ENCODE data around the gene MOV10. TPM values are rescaled to one million over a fixed set of nuclear protein-coding genes. Genes with fewer than 3 reads are reported as not detected.
"Not testable (repeated sequence)": the region's sequence is repeated elsewhere in the genome, so short reads cannot be mapped to it uniquely, and the experiment has no call there.

Gene MOV10
- total and polyA plus RNA-seq, 5 donors, result 14.1 to 20.3 (median 18.4) TPM

DNA sequence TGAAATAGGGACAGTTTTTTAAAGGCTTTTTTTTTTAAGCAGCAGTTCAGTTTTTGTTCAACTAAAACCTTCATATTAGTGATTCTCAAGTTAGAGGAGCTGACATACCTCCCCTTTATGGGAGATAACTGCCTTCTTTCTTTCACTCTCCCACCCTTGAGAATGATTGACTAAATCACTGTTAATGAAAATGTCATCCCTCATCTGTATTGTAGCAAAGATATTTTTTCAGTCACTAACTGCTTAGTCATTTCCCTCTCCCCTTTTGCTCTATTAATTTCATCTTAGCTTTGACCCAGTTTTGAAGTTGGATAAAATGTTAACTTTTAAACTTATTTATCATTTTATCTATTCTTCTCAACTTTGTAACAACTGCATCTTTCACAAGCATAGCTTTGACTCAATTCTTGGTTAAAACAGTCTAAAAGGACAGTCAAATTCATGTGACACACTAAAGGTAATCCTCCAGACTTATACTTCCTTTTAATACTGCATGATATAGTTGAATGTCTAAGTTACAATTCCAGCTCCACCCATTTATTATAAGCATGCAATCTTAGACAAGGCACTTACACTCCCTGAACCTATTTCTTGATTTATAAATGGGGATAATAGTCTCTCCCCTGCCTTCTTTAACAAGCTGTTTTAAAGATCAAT is 37.7 kb upstream of the MOV10 start:
- H3K27ac ChIP-seq (ENCODE audit: low read length), result no peak overlapping the region
- H3K9me3 ChIP-seq (ENCODE audit: control insufficient read depth, low read length), result no peaks in the 10 kb centered on the region
- ATAC-seq (no peak), DNase-seq (no peak)
- H3K4me1 ChIP-seq (ENCODE audit: control insufficient read depth, insufficient read depth, low read length), result peaks cover 5% of the 10 kb centered on the region
- H3K4me3 ChIP-seq (ENCODE audit: low read length), result no peak overlapping the region
- intact Hi-C loops (cut with DNase I), result no loop called here
- no peaks in the 10 kb centered on the region for H3K27me3 ChIP-seq (ENCODE audit: control insufficient read depth, insufficient read depth)

- no peak for ATAC-seq
- intact Hi-C loops (cut with DNase I), result no loop called here
These were observed 37.0 kb upstream of the MOV10 start for GRCh38 chr1:112637254-112638109.

GRCh38 chr1:112638110-112638428 is 36.4 kb upstream of the MOV10 start:
- 100% methylated on average over 1 of the region's 1 CpG for WGBS
- ATAC-seq (no peak), DNase-seq (no peak)
- H3K4me1 ChIP-seq (ENCODE audit: control insufficient read depth, insufficient read depth, low read length), result peaks cover 3% of the 10 kb centered on the region
- H3K27ac ChIP-seq (ENCODE audit: low read length), result no peak overlapping the region
- intact Hi-C loops (cut with DNase I), result no loop called here
- no peaks in the 10 kb centered on the region for H3K27me3 ChIP-seq (ENCODE audit: control insufficient read depth, insufficient read depth)
- H3K9me3 ChIP-seq (ENCODE audit: control insufficient read depth, low read length), result no peaks in the 10 kb centered on the region
- no peak overlapping the region for H3K4me3 ChIP-seq (ENCODE audit: low read length)

More at GRCh38 chr1:112637254-112638109, 37.0 kb upstream of the MOV10 start:
- no peak for DNase-seq
- Histone ChIP-seq H3K9me3 (ENCODE audit: control insufficient read depth, low read length) (no peaks in the 10 kb centered on the region), H3K4me3 (ENCODE audit: low read length) (no peak overlapping the region), H3K4me1 (ENCODE audit: control insufficient read depth, insufficient read depth, low read length) (peaks cover 3% of the 10 kb centered on the region), H3K27ac (ENCODE audit: low read length) (no peak overlapping the region), H3K27me3 (ENCODE audit: control insufficient read depth, insufficient read depth) (no peaks in the 10 kb centered on the region)
- WGBS, result 84% methylated on average over 4 of the region's 4 CpGs

GRCh38 chr1:112640437-112640836 is 34.0 kb upstream of the MOV10 start:
- intact Hi-C loops (cut with DNase I); H3K27ac ChIP-seq (ENCODE audit: low read length); H3K4me1 ChIP-seq (ENCODE audit: control insufficient read depth, insufficient read depth, low read length); H3K9me3 ChIP-seq (ENCODE audit: control insufficient read depth, low read length); H3K27me3 ChIP-seq (ENCODE audit: control insufficient read depth, insufficient read depth); ATAC-seq; H3K4me3 ChIP-seq (ENCODE audit: low read length): not testable (repeated sequence)
- DNase-seq, result peak in 1 of 3 donors; percentile 58
- WGBS, result 94% methylated on average over 23 of the region's 23 CpGs

GRCh38 chr1:112643080-112643479 is 31.4 kb upstream of the MOV10 start:
- no peak overlapping the region for H3K27ac ChIP-seq (ENCODE audit: low read length)
- H3K4me3 ChIP-seq (ENCODE audit: low read length), result no peak overlapping the region
- whole genome bisulfite sequencing, result 75% methylated on average over 2 of the region's 2 CpGs
- ATAC-seq (no peak), DNase-seq (no peak)
- no peaks in the 10 kb centered on the region for H3K27me3 ChIP-seq (ENCODE audit: control insufficient read depth, insufficient read depth)
- intact Hi-C loops (cut with DNase I), result no loop called here
- H3K4me1 ChIP-seq (ENCODE audit: control insufficient read depth, insufficient read depth, low read length), result peaks cover 2% of the 10 kb centered on the region
- H3K9me3 ChIP-seq (ENCODE audit: control insufficient read depth, low read length), result no peaks in the 10 kb centered on the region

DNA sequence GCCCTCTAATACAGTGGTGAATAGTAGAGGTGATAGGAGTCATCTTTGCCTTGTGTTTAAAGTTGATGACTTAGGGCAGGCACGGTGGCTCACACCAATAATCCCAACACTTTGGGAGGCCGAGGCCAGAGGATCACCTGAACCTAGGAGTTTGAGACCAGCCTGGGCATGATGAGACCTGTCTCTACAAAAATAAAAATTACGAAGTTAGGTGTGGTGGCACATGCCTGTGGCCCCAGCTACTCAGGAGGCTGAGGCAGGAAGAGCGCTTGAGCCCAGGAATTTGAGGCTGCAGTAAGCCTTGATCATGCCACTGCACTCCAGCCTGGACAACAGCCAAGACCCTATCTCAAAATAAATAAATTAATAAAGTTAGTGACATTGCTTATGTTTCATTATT is 28.2 kb upstream of the MOV10 start:
- DNase-seq, result no peak
- H3K27me3 ChIP-seq (ENCODE audit: control insufficient read depth, insufficient read depth), result no peaks in the 10 kb centered on the region
- H3K4me1 ChIP-seq (ENCODE audit: control insufficient read depth, insufficient read depth, low read length), result peaks cover 2% of the 10 kb centered on the region
- intact Hi-C loops (cut with DNase I), result no loop called here
- WGBS, result 99% methylated on average over 4 of the region's 4 CpGs
- ATAC-seq, result no peak
- H3K4me3 ChIP-seq (ENCODE audit: low read length), result no peak overlapping the region
- H3K9me3 ChIP-seq (ENCODE audit: control insufficient read depth, low read length), result no peaks in the 10 kb centered on the region
- no peak overlapping the region for H3K27ac ChIP-seq (ENCODE audit: low read length)

DNA sequence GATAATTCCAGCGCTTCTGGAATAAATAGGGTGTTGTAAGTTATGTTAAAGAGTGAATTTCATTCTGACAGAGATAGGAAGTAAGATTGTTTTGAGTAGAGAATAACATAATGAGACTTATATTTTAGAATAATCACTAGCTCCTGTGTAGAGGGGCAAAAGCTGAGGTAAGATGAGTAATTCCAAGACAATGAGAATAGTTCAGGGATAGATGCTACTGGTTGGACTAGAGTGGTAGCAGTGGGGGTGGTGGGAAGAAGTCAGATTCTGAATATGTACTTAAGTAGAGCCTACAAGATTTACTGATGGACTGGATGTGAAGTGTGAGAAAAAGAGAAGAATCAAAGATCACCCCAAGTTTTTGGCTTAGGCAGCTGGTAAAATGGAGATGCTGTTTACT is 23.3 kb upstream of the MOV10 start:
- DNase-seq, result no peak
- Histone ChIP-seq H3K27me3 (ENCODE audit: control insufficient read depth, insufficient read depth) (no peaks in the 10 kb centered on the region), H3K27ac (ENCODE audit: low read length) (no peak overlapping the region), H3K9me3 (ENCODE audit: control insufficient read depth, low read length) (no peaks in the 10 kb centered on the region), H3K4me3 (ENCODE audit: low read length) (no peak overlapping the region), H3K4me1 (ENCODE audit: control insufficient read depth, insufficient read depth, low read length) (no peaks in the 10 kb centered on the region)
- intact Hi-C loops (cut with DNase I), result no loop called here
- no peak for ATAC-seq
- WGBS, result 97% methylated on average over 1 of the region's 1 CpG

- no peaks in the 10 kb centered on the region for H3K27me3 ChIP-seq (ENCODE audit: control insufficient read depth, insufficient read depth)
- no peak overlapping the region for H3K27ac ChIP-seq (ENCODE audit: low read length)
- DNase-seq (no peak), ATAC-seq (no peak)
- 76% methylated on average over 3 of the region's 3 CpGs for WGBS
- H3K4me1 ChIP-seq (ENCODE audit: control insufficient read depth, insufficient read depth, low read length), result no peaks in the 10 kb centered on the region
- intact Hi-C loops (cut with DNase I), result no loop called here
- no peaks in the 10 kb centered on the region for H3K9me3 ChIP-seq (ENCODE audit: control insufficient read depth, low read length)
- H3K4me3 ChIP-seq (ENCODE audit: low read length), result no peak overlapping the region
These were observed 8.6 kb upstream of the MOV10 start for GRCh38 chr1:112665857-112666256.

DNA sequence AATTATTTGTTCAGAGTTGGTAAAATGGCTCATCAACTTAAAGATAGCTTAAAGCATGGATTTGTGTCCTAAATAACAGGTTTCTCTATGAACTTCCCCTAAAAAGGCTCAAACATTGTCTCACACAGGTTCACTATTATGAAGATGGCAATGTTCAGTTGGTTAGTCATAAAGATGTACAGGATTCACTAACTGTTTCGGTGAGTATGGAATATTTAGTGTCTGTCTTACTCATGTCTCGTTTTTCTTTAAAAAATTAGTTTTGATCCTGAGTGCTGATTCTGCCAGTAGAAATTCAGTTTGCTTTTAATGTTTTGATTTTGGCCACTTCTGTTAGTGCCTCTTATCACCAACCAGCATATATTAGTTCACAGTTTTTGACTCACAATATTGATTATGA is 7.5 kb upstream of the MOV10 start:
- DNase-seq (no peak), ATAC-seq (no peak)
- no peak overlapping the region for H3K4me3 ChIP-seq (ENCODE audit: low read length)
- no peaks in the 10 kb centered on the region for H3K9me3 ChIP-seq (ENCODE audit: control insufficient read depth, low read length)
- no peaks in the 10 kb centered on the region for H3K27me3 ChIP-seq (ENCODE audit: control insufficient read depth, insufficient read depth)
- H3K4me1 ChIP-seq (ENCODE audit: control insufficient read depth, insufficient read depth, low read length), result no peaks in the 10 kb centered on the region
- no peak overlapping the region for H3K27ac ChIP-seq (ENCODE audit: low read length)
- 94% methylated on average over 2 of the region's 2 CpGs for WGBS
- intact Hi-C loops (cut with DNase I), result no loop called here

- intact Hi-C loops (cut with DNase I), result loop anchor here in 2 of 4 donors (5.0 to 10.0 kb wide), 2 partner anchors 35 to 47 kb away; partner anchors contain the start of gene RHOC (in 1 of the 2)
- Histone ChIP-seq H3K27ac (ENCODE audit: low read length) (no peak overlapping the region), H3K4me1 (ENCODE audit: control insufficient read depth, insufficient read depth, low read length) (no peaks in the 10 kb centered on the region), H3K27me3 (ENCODE audit: control insufficient read depth, insufficient read depth) (no peaks in the 10 kb centered on the region), H3K4me3 (ENCODE audit: low read length) (no peak overlapping the region), H3K9me3 (ENCODE audit: control insufficient read depth, low read length) (no peaks in the 10 kb centered on the region)
- DNase-seq (no peak), ATAC-seq (no peak)
- WGBS, result 66% methylated on average over 2 of the region's 2 CpGs
These were observed 2.5 kb upstream of the MOV10 start for GRCh38 chr1:112672009-112672408.

- WGBS, result 82% methylated on average over 1 of the region's 1 CpG
- H3K27ac ChIP-seq (ENCODE audit: low read length), result no peak overlapping the region
- no peak overlapping the region for H3K4me3 ChIP-seq (ENCODE audit: low read length)
- H3K9me3 ChIP-seq (ENCODE audit: control insufficient read depth, low read length), result no peaks in the 10 kb centered on the region
- ATAC-seq (no peak), DNase-seq (no peak)
- intact Hi-C loops (cut with DNase I), result loop anchor here in 2 of 4 donors (5.0 to 10.0 kb wide), 2 partner anchors 34 to 48 kb away; partner anchors contain the start of gene RHOC (in 1 of the 2)
- H3K27me3 ChIP-seq (ENCODE audit: control insufficient read depth, insufficient read depth), result no peaks in the 10 kb centered on the region
- no peaks in the 10 kb centered on the region for H3K4me1 ChIP-seq (ENCODE audit: control insufficient read depth, insufficient read depth, low read length)
These were observed 1.6 kb upstream of the MOV10 start for GRCh38 chr1:112672842-112673241.
